GM12891 (cell line): ENCODE measurements around the gene TENM3.

Experiments
- POLR2A ChIP-seq: IDR thresholded peaks from 2 replicates; pipeline ENCODE4 v1.6.1; 2011; ENCODE audit warnings: low read depth, low read length, control low read depth
- POLR2AphosphoS5 ChIP-seq: IDR thresholded peaks from 2 replicates; pipeline ENCODE4 v1.6.1; 2011; ENCODE audit warnings: low read depth, low read length, control low read depth
- POU2F2 ChIP-seq: IDR thresholded peaks from 2 replicates; pipeline ENCODE4 v1.6.1; 2011; ENCODE audit warnings: low read depth, mild to moderate bottlenecking, control low read depth, low read length, moderate library complexity
- TAF1 ChIP-seq: IDR thresholded peaks from 2 replicates; pipeline ENCODE4 v1.6.1; 2011; ENCODE audit warnings: low read depth, low read length, control low read depth

- no peak for TF ChIP-seq POLR2AphosphoS5
- TF ChIP-seq POU2F2 = no peak
- no peak for TF ChIP-seq TAF1
- TF ChIP-seq POLR2A = no peak
Measured at GRCh38 chr4:182807767-182808548, 564.8 kb downstream of the TENM3 start.
